ENCODE results near the gene SERPINE2.

Gene SERPINE2

DNA sequence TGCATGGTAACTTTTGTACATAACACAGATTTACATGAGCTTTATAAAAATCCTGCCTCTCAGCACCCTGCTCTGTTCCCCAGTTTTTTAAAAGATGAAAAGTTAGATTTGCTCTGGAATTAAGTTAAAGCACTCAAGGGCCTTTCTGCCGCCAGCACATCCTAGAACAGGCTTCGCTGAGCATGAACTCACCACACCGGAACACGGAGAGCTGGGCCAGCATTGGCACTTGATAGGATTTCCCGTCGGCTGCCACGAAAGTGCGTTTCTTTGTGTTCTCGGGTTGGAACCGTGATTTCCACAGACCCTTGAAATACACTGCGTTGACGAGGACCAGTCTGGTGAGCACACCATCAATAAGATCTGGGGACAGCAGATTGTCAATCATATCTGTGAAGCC is 47.5 kb downstream of the SERPINE2 start:
- Mint-ChIP-seq H3K27me3 (no peaks in the 10 kb centered on the region), H3K27ac (no peak overlapping the region), H3K36me3 (ENCODE audit: low read depth) (peaks cover 21% of the 10 kb centered on the region), H3K9me3 (no peaks in the 10 kb centered on the region), H3K4me1 (ENCODE audit: low read depth) (peaks cover 17% of the 10 kb centered on the region), H3K4me3 (no peak overlapping the region)
- no peak for DNase-seq

DNA sequence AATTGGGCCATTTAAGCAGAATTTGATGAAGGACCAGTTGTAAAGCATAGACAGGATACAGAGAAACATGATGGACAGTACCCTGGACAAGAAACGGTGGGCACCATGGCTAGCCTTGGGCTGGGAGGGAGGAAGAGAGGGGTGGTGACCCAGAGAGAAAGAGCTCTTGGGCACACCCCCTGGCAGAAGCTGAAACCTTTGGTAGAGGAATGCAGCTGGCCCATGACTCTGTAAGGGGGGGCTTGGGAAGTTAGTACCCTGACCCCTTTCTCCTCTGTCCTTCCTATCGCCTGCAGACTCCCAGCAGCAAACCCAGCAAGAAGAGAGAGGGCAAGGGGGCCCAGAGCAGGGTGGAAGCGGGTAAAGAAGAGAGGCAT is 49.2 kb downstream of the SERPINE2 start:
- H3K36me3 Mint-ChIP-seq (ENCODE audit: low read depth), result peaks cover 13% of the 10 kb centered on the region
- no peak overlapping the region for H3K27ac Mint-ChIP-seq
- H3K9me3 Mint-ChIP-seq, result no peaks in the 10 kb centered on the region
- DNase-seq, result no peak
- no peak overlapping the region for H3K4me3 Mint-ChIP-seq
- H3K27me3 Mint-ChIP-seq, result no peaks in the 10 kb centered on the region
- H3K4me1 Mint-ChIP-seq (ENCODE audit: low read depth), result peaks cover 7% of the 10 kb centered on the region

GRCh38 chr2:223989206-223989855 is 49.8 kb downstream of the SERPINE2 start:
- no peaks in the 10 kb centered on the region for H3K27me3 Mint-ChIP-seq
- DNase-seq, result no peak
- H3K27ac Mint-ChIP-seq, result no peak overlapping the region
- no peaks in the 10 kb centered on the region for H3K9me3 Mint-ChIP-seq
- no peak overlapping the region for H3K4me3 Mint-ChIP-seq
- H3K36me3 Mint-ChIP-seq (ENCODE audit: low read depth), result peaks cover 18% of the 10 kb centered on the region
- peaks cover 3% of the 10 kb centered on the region for H3K4me1 Mint-ChIP-seq (ENCODE audit: low read depth)

DNA sequence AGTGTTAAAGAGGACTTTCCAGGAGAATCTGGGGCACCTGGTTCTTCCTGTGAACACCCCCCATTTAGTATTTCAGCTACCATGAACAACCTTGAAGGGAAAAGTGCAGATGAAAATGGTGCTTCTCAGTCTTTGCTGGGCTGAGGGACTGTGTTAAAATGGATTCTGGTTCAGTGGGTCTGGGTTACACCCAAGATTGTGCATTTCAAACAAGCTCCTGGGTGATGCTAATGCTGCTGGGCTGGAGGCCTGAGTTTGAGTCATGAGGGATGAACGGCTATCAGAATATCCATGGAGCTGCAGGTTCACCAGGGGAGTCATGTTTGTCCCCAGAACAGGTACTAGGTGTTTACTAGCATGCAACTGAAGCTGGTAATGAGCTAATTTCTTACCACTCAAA is 57.8 kb downstream of the SERPINE2 start:
- H3K4me1 Mint-ChIP-seq (ENCODE audit: low read depth), result peaks cover 4% of the 10 kb centered on the region
- H3K27me3 Mint-ChIP-seq, result no peaks in the 10 kb centered on the region
- no peak overlapping the region for H3K4me3 Mint-ChIP-seq
- no peak overlapping the region for H3K27ac Mint-ChIP-seq
- peaks cover 38% of the 10 kb centered on the region for H3K36me3 Mint-ChIP-seq (ENCODE audit: low read depth)
- no peak for DNase-seq
- H3K9me3 Mint-ChIP-seq, result no peaks in the 10 kb centered on the region

- no peak for DNase-seq
- Mint-ChIP-seq H3K27ac (no peak overlapping the region), H3K36me3 (ENCODE audit: low read depth) (peaks cover 38% of the 10 kb centered on the region), H3K4me1 (ENCODE audit: low read depth) (peaks cover 4% of the 10 kb centered on the region), H3K27me3 (no peaks in the 10 kb centered on the region), H3K9me3 (no peaks in the 10 kb centered on the region), H3K4me3 (no peak overlapping the region)
Observed at GRCh38 chr2:223980803-223981202, 58.3 kb downstream of the SERPINE2 start.

- Mint-ChIP-seq H3K36me3 (ENCODE audit: low read depth) (peaks cover 38% of the 10 kb centered on the region), H3K4me3 (no peak overlapping the region), H3K9me3 (no peaks in the 10 kb centered on the region), H3K27ac (no peak overlapping the region), H3K4me1 (ENCODE audit: low read depth) (peaks cover 4% of the 10 kb centered on the region), H3K27me3 (no peaks in the 10 kb centered on the region)
- no peak for DNase-seq
Observed at GRCh38 chr2:223980397-223980735, 58.7 kb downstream of the SERPINE2 start.

DNA sequence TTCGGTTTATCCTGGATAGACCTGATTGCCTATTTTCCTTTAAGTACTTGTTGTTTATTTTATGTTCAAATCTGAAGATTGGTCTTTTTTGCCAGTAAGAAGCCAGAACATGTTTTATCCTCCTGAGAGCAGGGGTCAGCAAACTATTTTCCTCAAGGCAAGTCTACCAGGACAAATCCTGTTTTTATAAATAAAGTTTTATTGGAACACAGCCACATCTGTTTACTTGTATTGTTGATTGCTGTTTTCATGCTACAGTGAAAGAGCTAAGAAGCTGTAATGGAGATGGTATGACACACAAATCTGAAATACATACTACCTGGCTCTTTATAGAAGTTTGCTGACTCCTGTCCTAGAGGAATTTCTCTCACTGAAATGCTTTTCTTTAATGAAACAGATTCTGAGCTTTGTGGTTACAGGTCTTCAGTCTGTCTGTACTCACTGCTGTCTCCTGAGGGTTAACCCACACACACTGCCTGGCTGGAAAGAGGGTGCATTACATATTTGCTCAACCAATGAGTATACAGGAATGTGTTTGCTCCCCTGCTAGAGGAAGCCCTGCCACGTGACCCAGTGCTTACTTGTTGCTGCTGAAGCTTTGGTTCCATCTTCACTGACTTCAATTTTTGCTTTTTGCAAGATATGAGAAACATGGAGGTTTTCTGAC is 59.2 kb downstream of the SERPINE2 start:
- H3K27ac Mint-ChIP-seq, result no peak overlapping the region
- H3K36me3 Mint-ChIP-seq (ENCODE audit: low read depth), result peaks cover 38% of the 10 kb centered on the region
- H3K4me3 Mint-ChIP-seq, result no peak overlapping the region
- DNase-seq, result no peak
- peaks cover 4% of the 10 kb centered on the region for H3K4me1 Mint-ChIP-seq (ENCODE audit: low read depth)
- H3K27me3 Mint-ChIP-seq, result no peaks in the 10 kb centered on the region
- no peaks in the 10 kb centered on the region for H3K9me3 Mint-ChIP-seq

- peaks cover 26% of the 10 kb centered on the region for H3K36me3 Mint-ChIP-seq (ENCODE audit: low read depth)
- H3K9me3 Mint-ChIP-seq, result no peaks in the 10 kb centered on the region
- H3K4me1 Mint-ChIP-seq (ENCODE audit: low read depth), result peaks cover 4% of the 10 kb centered on the region
- H3K27ac Mint-ChIP-seq, result no peak overlapping the region
- DNase-seq, result no peak
- H3K27me3 Mint-ChIP-seq, result no peaks in the 10 kb centered on the region
- H3K4me3 Mint-ChIP-seq, result no peak overlapping the region
Observed at GRCh38 chr2:223978451-223978850, 60.6 kb downstream of the SERPINE2 start.

DNA sequence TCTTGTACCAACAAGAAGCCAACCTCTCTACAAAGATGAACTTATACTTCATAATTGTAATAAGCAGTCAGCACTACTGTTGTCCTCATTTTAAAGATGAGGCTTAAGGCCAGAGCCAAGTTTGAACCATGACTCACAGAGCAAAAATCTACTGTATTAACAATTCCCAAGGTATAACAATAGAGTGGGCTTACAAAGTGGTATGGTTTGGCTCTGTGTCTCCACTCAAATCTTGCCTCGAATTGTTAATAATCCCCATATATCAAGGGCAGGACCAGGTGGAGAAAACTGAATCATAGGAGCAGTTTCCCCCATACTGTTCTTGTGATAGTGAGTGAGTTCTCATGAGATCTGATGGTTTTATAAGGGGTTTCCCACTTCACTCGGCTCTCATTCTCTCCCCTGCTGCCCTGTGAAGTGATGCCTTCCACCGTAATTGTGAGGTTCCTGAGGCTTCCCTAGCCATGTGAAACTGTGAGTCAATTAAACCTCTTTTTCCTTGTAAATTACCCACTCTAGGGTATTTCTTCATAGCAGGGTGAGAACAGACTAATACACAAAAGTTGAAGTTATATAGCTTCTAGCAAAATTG is 62.4 kb downstream of the SERPINE2 start:
- H3K27ac Mint-ChIP-seq, result no peak overlapping the region
- H3K36me3 Mint-ChIP-seq (ENCODE audit: low read depth), result peaks cover 31% of the 10 kb centered on the region
- H3K9me3 Mint-ChIP-seq, result no peaks in the 10 kb centered on the region
- no peak overlapping the region for H3K4me3 Mint-ChIP-seq
- no peaks in the 10 kb centered on the region for H3K27me3 Mint-ChIP-seq
- no peak for DNase-seq
- peaks cover 4% of the 10 kb centered on the region for H3K4me1 Mint-ChIP-seq (ENCODE audit: low read depth)

GRCh38 chr2:223973606-223974005 is 65.5 kb downstream of the SERPINE2 start:
- DNase-seq, result no peak
- no peaks in the 10 kb centered on the region for H3K27me3 Mint-ChIP-seq
- no peak overlapping the region for H3K4me3 Mint-ChIP-seq
- H3K4me1 Mint-ChIP-seq (ENCODE audit: low read depth), result peaks cover 10% of the 10 kb centered on the region
- no peaks in the 10 kb centered on the region for H3K9me3 Mint-ChIP-seq
- H3K27ac Mint-ChIP-seq, result no peak overlapping the region
- H3K36me3 Mint-ChIP-seq (ENCODE audit: low read depth), result peaks cover 32% of the 10 kb centered on the region

GRCh38 chr2:223972656-223973102 is 66.4 kb downstream of the SERPINE2 start:
- Mint-ChIP-seq H3K4me1 (ENCODE audit: low read depth) (peaks cover 10% of the 10 kb centered on the region), H3K36me3 (ENCODE audit: low read depth) (peaks cover 41% of the 10 kb centered on the region), H3K27me3 (no peaks in the 10 kb centered on the region), H3K9me3 (no peaks in the 10 kb centered on the region), H3K27ac (no peak overlapping the region), H3K4me3 (no peak overlapping the region)
- DNase-seq, result no peak

- no peak overlapping the region for H3K27ac Mint-ChIP-seq
- peaks cover 48% of the 10 kb centered on the region for H3K36me3 Mint-ChIP-seq (ENCODE audit: low read depth)
- H3K9me3 Mint-ChIP-seq, result no peaks in the 10 kb centered on the region
- peaks cover 8% of the 10 kb centered on the region for H3K4me1 Mint-ChIP-seq (ENCODE audit: low read depth)
- DNase-seq, result no peak
- H3K4me3 Mint-ChIP-seq, result no peak overlapping the region
- no peaks in the 10 kb centered on the region for H3K27me3 Mint-ChIP-seq
Observed at GRCh38 chr2:223971731-223972130, 67.4 kb downstream of the SERPINE2 start.

GRCh38 chr2:223970343-223971128 is 68.5 kb downstream of the SERPINE2 start:
- peaks cover 10% of the 10 kb centered on the region for H3K4me1 Mint-ChIP-seq (ENCODE audit: low read depth)
- H3K27me3 Mint-ChIP-seq, result no peaks in the 10 kb centered on the region
- DNase-seq, result no peak
- H3K4me3 Mint-ChIP-seq, result no peak overlapping the region
- H3K36me3 Mint-ChIP-seq (ENCODE audit: low read depth), result peaks cover 56% of the 10 kb centered on the region
- no peaks in the 10 kb centered on the region for H3K9me3 Mint-ChIP-seq
- no peak overlapping the region for H3K27ac Mint-ChIP-seq

GRCh38 chr2:223969856-223970255 is 69.2 kb downstream of the SERPINE2 start:
- Mint-ChIP-seq H3K27me3 (no peaks in the 10 kb centered on the region), H3K4me3 (no peak overlapping the region), H3K27ac (peak overlapping the region; percentile 35), H3K4me1 (ENCODE audit: low read depth) (peaks cover 13% of the 10 kb centered on the region), H3K36me3 (ENCODE audit: low read depth) (peaks cover 62% of the 10 kb centered on the region), H3K9me3 (no peaks in the 10 kb centered on the region)
- DNase-seq, result no peak

GRCh38 chr2:223969315-223969714 is 69.8 kb downstream of the SERPINE2 start:
- Mint-ChIP-seq H3K9me3 (no peaks in the 10 kb centered on the region), H3K36me3 (ENCODE audit: low read depth) (peaks cover 67% of the 10 kb centered on the region), H3K27me3 (no peaks in the 10 kb centered on the region), H3K27ac (no peak overlapping the region), H3K4me1 (ENCODE audit: low read depth) (peaks cover 15% of the 10 kb centered on the region), H3K4me3 (no peak overlapping the region)
- DNase-seq, result no peak

Measured in activated T-cell treated with anti-CD3 and anti-CD28 coated beads, Interleukin-2, amount 50 U/mL, for 24 hours (primary cell).